Measurements from ENCODE around the gene CXorf49. TPM values are rescaled to one million over a fixed set of nuclear protein-coding genes. Genes with fewer than 3 reads are reported as not detected.
"Not testable (repeated sequence)": the region's sequence is repeated elsewhere in the genome, so short reads cannot be mapped to it uniquely, and the experiment has no call there.

CXorf49 gene
- total RNA-seq, 1 experiment from 2014 or later, result not detected

DNA sequence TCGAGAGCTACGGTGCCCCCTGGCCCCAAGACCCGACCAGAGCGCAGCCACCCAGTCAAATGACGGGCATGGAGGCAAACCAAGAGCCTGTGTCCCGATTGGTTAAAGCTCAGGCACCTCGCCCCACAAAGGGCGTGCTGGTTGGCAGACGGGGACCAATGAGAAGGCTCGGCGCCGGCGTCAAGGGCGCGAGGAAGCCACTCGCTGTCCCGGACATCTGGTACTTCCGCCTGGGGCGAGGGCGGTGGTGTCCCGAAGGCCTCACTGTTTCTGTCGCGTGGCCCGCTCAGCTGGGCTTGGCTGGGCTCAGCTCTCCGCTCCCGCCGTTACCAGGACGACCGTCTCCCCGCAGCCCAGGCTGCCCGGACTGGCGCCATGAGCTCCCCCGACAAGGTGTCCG, 45.0 kb upstream of the CXorf49 start, which contains the start of gene CXorf49B:
CXorf49B (plus strand) TSS at position 301 of the 400 bp plus-strand sequence; CDS start at position 376, 75 bp downstream.
- H3K27me3 Mint-ChIP-seq (ENCODE audit: low read depth); H2BK20ac ChIP-seq (ENCODE audit: low read depth, low read length, poor library complexity, severe bottlenecking); H3K4me2 ChIP-seq (ENCODE audit: insufficient read depth, insufficient read length, low read length); H3K27ac Mint-ChIP-seq; H4K5ac ChIP-seq (ENCODE audit: insufficient read length, low read depth, low read length); H3K27me3 ChIP-seq (ENCODE audit: insufficient read depth, low read length); H4K8ac ChIP-seq (replicated peaks; ENCODE audit: insufficient read length, low read depth, low read length); H3K79me1 ChIP-seq (ENCODE audit: insufficient read depth, low read depth, low read length, poor library complexity, severe bottlenecking); H3K9ac ChIP-seq (ENCODE audit: extremely low read depth, insufficient read length, low read length); DNase-seq; H3K23me2 ChIP-seq (ENCODE audit: insufficient read length, low read depth, low read length, poor library complexity, severe bottlenecking); H2BK120ac ChIP-seq (ENCODE audit: low read depth, low read length, poor library complexity, severe bottlenecking); H3K79me2 ChIP-seq (ENCODE audit: insufficient read depth, low read length); H3K9me3 Mint-ChIP-seq; H4K20me1 ChIP-seq (ENCODE audit: control insufficient read depth, insufficient read depth, insufficient read length); H2BK15ac ChIP-seq (ENCODE audit: low read depth, low read length); H3K4me1 Mint-ChIP-seq; H3K56ac ChIP-seq (ENCODE audit: insufficient read length, low read depth, low read length); H3K4me3 Mint-ChIP-seq; H3K23ac ChIP-seq (ENCODE audit: insufficient read length, low read depth, low read length); H4K91ac ChIP-seq (ENCODE audit: insufficient read length, low read depth, low read length); H3K36me3 Mint-ChIP-seq (ENCODE audit: insufficient read depth in 1 of 3, low read depth in 3 of 3); H3K14ac ChIP-seq (ENCODE audit: insufficient read depth, low read length); H2BK12ac ChIP-seq (ENCODE audit: insufficient read length, low read depth, low read length); H3K27ac ChIP-seq (ENCODE audit: insufficient read length, low read depth, low read length); H3T11ph ChIP-seq (ENCODE audit: low read length); H2AFZ ChIP-seq (ENCODE audit: low read length); H3K4me1 ChIP-seq (ENCODE audit: insufficient read depth, low read length); H2BK5ac ChIP-seq (ENCODE audit: insufficient read length, low read length); H3K9me3 ChIP-seq (ENCODE audit: control insufficient read depth, low read depth, low read length); H3K4ac ChIP-seq (ENCODE audit: low read depth, low read length); H3K18ac ChIP-seq (ENCODE audit: insufficient read length, low read depth, low read length); H2AK5ac ChIP-seq (ENCODE audit: insufficient read length, low read length): not testable (repeated sequence)
- WGBS (ENCODE audit: extremely low coverage, insufficient read length, low lambda C conversion rate), result no CpG with 5 or more reads among the region's 34 CpGs

DNA sequence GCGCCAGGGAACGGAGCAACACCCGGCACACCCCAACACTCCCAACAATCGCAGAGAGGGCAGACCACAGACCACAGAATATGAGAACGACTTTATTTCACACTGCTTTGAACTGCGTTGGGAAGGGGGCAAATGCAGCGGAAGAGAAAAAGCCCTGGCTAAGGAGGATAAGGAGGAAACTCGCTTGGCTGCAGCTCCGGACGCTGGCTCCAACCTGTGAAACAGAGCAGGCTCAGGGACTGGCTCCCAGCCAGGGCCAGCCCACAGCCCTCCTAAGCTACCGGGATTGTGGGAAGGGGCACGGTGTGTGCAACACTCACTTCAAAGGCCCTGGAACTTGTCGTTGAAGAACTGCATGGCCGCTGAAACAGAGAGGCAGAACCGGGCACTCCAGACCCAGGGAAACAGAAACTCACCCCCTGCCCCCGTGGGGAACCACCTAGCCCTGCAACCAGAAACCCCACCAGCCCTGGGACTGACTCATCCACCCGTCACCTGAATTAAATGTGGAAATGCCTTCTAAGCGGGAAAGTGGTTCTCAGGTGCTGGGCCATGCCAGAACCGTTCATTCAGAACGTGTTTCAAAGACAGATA, 42.7 kb upstream of the CXorf49 start:
- H3K36me3 Mint-ChIP-seq (ENCODE audit: insufficient read depth in 1 of 3, low read depth in 3 of 3); H3K9me3 ChIP-seq (ENCODE audit: control insufficient read depth, low read depth, low read length); H4K8ac ChIP-seq (replicated peaks; ENCODE audit: insufficient read length, low read depth, low read length); H2BK20ac ChIP-seq (ENCODE audit: low read depth, low read length, poor library complexity, severe bottlenecking); H3K9me3 Mint-ChIP-seq; H4K5ac ChIP-seq (ENCODE audit: insufficient read length, low read depth, low read length); H4K20me1 ChIP-seq (ENCODE audit: control insufficient read depth, insufficient read depth, insufficient read length); H2BK15ac ChIP-seq (ENCODE audit: low read depth, low read length); H2AFZ ChIP-seq (ENCODE audit: low read length); H3K4me1 ChIP-seq (ENCODE audit: insufficient read depth, low read length); H3K23me2 ChIP-seq (ENCODE audit: insufficient read length, low read depth, low read length, poor library complexity, severe bottlenecking); H4K91ac ChIP-seq (ENCODE audit: insufficient read length, low read depth, low read length); H3T11ph ChIP-seq (ENCODE audit: low read length); H3K4me1 Mint-ChIP-seq; H3K27me3 Mint-ChIP-seq (ENCODE audit: low read depth); H2BK12ac ChIP-seq (ENCODE audit: insufficient read length, low read depth, low read length); H3K4me2 ChIP-seq (ENCODE audit: insufficient read depth, insufficient read length, low read length); H2BK120ac ChIP-seq (ENCODE audit: low read depth, low read length, poor library complexity, severe bottlenecking); H3K27ac ChIP-seq (ENCODE audit: insufficient read length, low read depth, low read length); H3K56ac ChIP-seq (ENCODE audit: insufficient read length, low read depth, low read length); H3K4me3 Mint-ChIP-seq; H2AK5ac ChIP-seq (ENCODE audit: insufficient read length, low read length); H3K14ac ChIP-seq (ENCODE audit: insufficient read depth, low read length); H3K9ac ChIP-seq (ENCODE audit: extremely low read depth, insufficient read length, low read length); H2BK5ac ChIP-seq (ENCODE audit: insufficient read length, low read length); H3K79me1 ChIP-seq (ENCODE audit: insufficient read depth, low read depth, low read length, poor library complexity, severe bottlenecking); H3K27me3 ChIP-seq (ENCODE audit: insufficient read depth, low read length); DNase-seq; H3K79me2 ChIP-seq (ENCODE audit: insufficient read depth, low read length); H3K4ac ChIP-seq (ENCODE audit: low read depth, low read length); H3K23ac ChIP-seq (ENCODE audit: insufficient read length, low read depth, low read length); H3K27ac Mint-ChIP-seq; H3K18ac ChIP-seq (ENCODE audit: insufficient read length, low read depth, low read length): not testable (repeated sequence)
- WGBS (ENCODE audit: extremely low coverage, insufficient read length, low lambda C conversion rate), result no CpG with 5 or more reads among the region's 20 CpGs

Measured in H9 (cell line).